Nephron (organoid): ENCODE data around the gene PLEKHA8.

ENCODE experiments used
- H3K27ac Mint-ChIP-seq, 3 experiments: 2 replicates each; pipeline ENCODE4 v1.8.0; 2020; ENCODE audit warnings: mixed read lengths in 3 of 3, mild to moderate bottlenecking in 2 of 3, moderate library complexity in 1 of 3
- H3K27me3 Mint-ChIP-seq: 2 replicates; pipeline ENCODE4 v1.8.0; 2021; ENCODE audit warnings: low read depth, mild to moderate bottlenecking, moderate library complexity, mixed read lengths
- H3K36me3 Mint-ChIP-seq: 2 replicates; pipeline ENCODE4 v1.8.0; 2020; ENCODE audit warnings: low read depth, mixed read lengths
- H3K4me1 Mint-ChIP-seq: 2 replicates; pipeline ENCODE4 v1.8.0; 2020; ENCODE audit warnings: mixed read lengths
- H3K4me3 Mint-ChIP-seq, 3 experiments: 2 replicates each; pipeline ENCODE4 v1.8.0; 2020; ENCODE audit warnings: mild to moderate bottlenecking in 3 of 3, mixed read lengths in 3 of 3, moderate library complexity in 2 of 3
- H3K9me3 Mint-ChIP-seq: 2 replicates; pipeline ENCODE4 v1.8.0; 2020; ENCODE audit warnings: mixed read lengths
- CTCF ChIP-seq, 3 experiments: fragments of 200-600 bp; sonication (generic); IDR thresholded peaks; one replicate each; pipeline ENCODE4 v1.5.0; 2021; ENCODE audit warnings: antibody characterized with exemption in 3 of 3; ENCODE audit not compliant: unreplicated experiment in 3 of 3

Gene PLEKHA8

GRCh38 chr7:29998489-29998888 lies 29.7 kb upstream of the PLEKHA8 start:
- no peak for TF ChIP-seq CTCF (IDR thresholded peaks at IDR 0.05; ENCODE audit: unreplicated experiment in 3 of 3)

DNA sequence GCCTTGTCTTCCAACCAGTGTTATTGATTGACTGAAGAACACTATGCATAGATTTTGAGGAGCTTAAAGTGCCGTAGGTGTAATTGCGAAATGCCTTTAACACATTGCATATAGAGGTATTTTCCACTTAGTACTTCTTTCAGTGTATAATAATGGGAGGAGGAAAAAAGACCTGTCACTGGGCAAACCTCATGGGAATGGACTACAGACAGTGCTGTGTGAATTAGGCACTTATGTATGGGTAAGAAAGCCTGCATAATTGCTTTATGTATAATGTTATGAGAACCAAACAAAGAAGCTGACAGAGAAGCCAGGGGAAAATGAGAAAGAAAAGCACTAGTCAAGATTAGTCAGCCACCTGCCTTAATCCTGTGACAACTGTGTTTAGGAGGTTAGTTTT lies 26.2 kb upstream of the PLEKHA8 start:
- Mint-ChIP-seq H3K9me3 (peaks cover 5% of the 10 kb centered on the region), H3K36me3 (peaks cover 4% of the 10 kb centered on the region), H3K4me3 (no peak overlapping the region), H3K27ac (no peak overlapping the region), H3K27me3 (no peaks in the 10 kb centered on the region), H3K4me1 (peaks cover 4% of the 10 kb centered on the region)
- TF ChIP-seq CTCF (IDR thresholded peaks at IDR 0.05; ENCODE audit: unreplicated experiment in 3 of 3): no peak

More at GRCh38 chr7:29998489-29998888, 29.7 kb upstream of the PLEKHA8 start:
- Mint-ChIP-seq H3K27ac (no peak overlapping the region), H3K4me1 (peaks cover 4% of the 10 kb centered on the region), H3K4me3 (no peak overlapping the region), H3K36me3 (peaks cover 14% of the 10 kb centered on the region), H3K9me3 (peaks cover 18% of the 10 kb centered on the region), H3K27me3 (no peaks in the 10 kb centered on the region)

DNA sequence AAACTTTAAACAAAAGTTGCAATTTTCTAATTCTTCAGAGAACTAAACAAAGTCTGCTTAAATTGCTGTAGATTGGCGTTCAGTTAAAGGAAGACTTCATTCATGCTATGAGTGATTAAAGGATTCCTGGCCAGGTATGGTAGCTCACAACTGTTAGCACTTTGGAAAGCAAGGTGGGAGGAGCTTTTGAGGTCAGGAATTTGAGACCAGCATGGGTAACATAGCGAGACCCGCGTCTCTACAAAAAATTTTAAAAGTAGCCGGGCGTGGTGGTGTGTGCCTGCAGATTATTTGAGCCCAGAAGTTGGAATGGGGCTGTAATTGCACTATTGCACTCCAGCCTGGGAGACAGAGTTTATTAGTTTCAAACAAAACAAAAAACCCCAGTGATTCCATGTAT lies 25.1 kb upstream of the PLEKHA8 start:
- no peaks in the 10 kb centered on the region for H3K36me3 Mint-ChIP-seq
- H3K4me3 Mint-ChIP-seq: no peak overlapping the region
- TF ChIP-seq CTCF (IDR thresholded peaks at IDR 0.05; ENCODE audit: unreplicated experiment in 3 of 3): no peak
- no peaks in the 10 kb centered on the region for H3K9me3 Mint-ChIP-seq
- peaks cover 4% of the 10 kb centered on the region for H3K4me1 Mint-ChIP-seq
- H3K27ac Mint-ChIP-seq: no peak overlapping the region
- H3K27me3 Mint-ChIP-seq: no peaks in the 10 kb centered on the region

GRCh38 chr7:30005464-30005863 lies 22.7 kb upstream of the PLEKHA8 start:
- peaks cover 4% of the 10 kb centered on the region for H3K4me1 Mint-ChIP-seq
- H3K36me3 Mint-ChIP-seq: peaks cover 4% of the 10 kb centered on the region
- H3K27ac Mint-ChIP-seq: no peak overlapping the region
- H3K9me3 Mint-ChIP-seq: no peaks in the 10 kb centered on the region
- H3K27me3 Mint-ChIP-seq: no peaks in the 10 kb centered on the region
- no peak for TF ChIP-seq CTCF (IDR thresholded peaks at IDR 0.05; ENCODE audit: unreplicated experiment in 3 of 3)
- H3K4me3 Mint-ChIP-seq: no peak overlapping the region

DNA sequence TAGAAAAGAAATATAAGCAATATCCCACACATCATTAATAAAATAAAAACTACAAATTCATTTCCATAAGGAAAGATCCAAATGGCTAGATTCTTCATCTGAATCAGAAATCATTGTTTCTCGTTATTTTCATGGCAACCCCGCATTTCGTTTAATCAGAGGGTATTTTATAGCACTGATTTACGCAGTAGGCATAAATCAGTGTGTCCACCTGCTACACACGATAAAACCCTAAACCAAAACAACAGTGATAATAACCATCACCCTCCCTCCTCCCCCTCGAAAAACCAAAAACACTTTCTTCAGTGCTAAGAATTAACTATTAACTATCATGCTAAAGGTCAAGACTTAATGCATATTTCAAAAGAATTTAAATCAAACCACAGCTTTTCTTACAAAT lies 18.2 kb upstream of the PLEKHA8 start:
- H3K27me3 Mint-ChIP-seq: no peaks in the 10 kb centered on the region
- no peak for TF ChIP-seq CTCF (IDR thresholded peaks at IDR 0.05; ENCODE audit: unreplicated experiment in 3 of 3)
- H3K36me3 Mint-ChIP-seq: peaks cover 19% of the 10 kb centered on the region
- H3K9me3 Mint-ChIP-seq: no peaks in the 10 kb centered on the region
- H3K27ac Mint-ChIP-seq: no peak overlapping the region
- H3K4me3 Mint-ChIP-seq: no peak overlapping the region
- no peaks in the 10 kb centered on the region for H3K4me1 Mint-ChIP-seq

- Mint-ChIP-seq H3K4me3 (no peak overlapping the region), H3K4me1 (no peaks in the 10 kb centered on the region), H3K36me3 (peaks cover 27% of the 10 kb centered on the region), H3K27me3 (no peaks in the 10 kb centered on the region), H3K27ac (no peak overlapping the region), H3K9me3 (no peaks in the 10 kb centered on the region)
- TF ChIP-seq CTCF (IDR thresholded peaks at IDR 0.05; ENCODE audit: unreplicated experiment in 3 of 3): no peak
Observed at GRCh38 chr7:30012757-30013156, 15.5 kb upstream of the PLEKHA8 start.
